NCI-H526 treated with DMSO at 0.1 percent for 48 hours (cell line): ENCODE measurements around the gene AK8.
"Not testable (repeated sequence)": the region's sequence is repeated elsewhere in the genome, so short reads cannot be mapped to it uniquely, and the experiment has no call there.

Source experiments
- DNase-seq: peaks from one replicate; lab custom pipeline; 2025; lab: John Stamatoyannopoulos, UW

The AK8 gene

GRCh38 chr9:132797861-132798659 is 80.0 kb downstream of the AK8 start:
- no peak for DNase-seq

- DNase-seq, result no peak
Measured at GRCh38 chr9:132795511-132796303, 82.4 kb downstream of the AK8 start.

GRCh38 chr9:132794730-132795380 is 83.2 kb downstream of the AK8 start:
- no peak for DNase-seq

- DNase-seq, result no peak
Measured at GRCh38 chr9:132793606-132794580, 84.2 kb downstream of the AK8 start.

- no peak for DNase-seq
Measured at GRCh38 chr9:132792547-132792946, 85.5 kb downstream of the AK8 start.

- no peak for DNase-seq
Measured at GRCh38 chr9:132791699-132792240, 86.3 kb downstream of the AK8 start.

GRCh38 chr9:132789719-132790118 is 88.4 kb downstream of the AK8 start:
- DNase-seq, result no peak

GRCh38 chr9:132788378-132788777 is 89.7 kb downstream of the AK8 start:
- DNase-seq, result no peak

- DNase-seq, result no peak
Measured at GRCh38 chr9:132787748-132788159, 90.3 kb downstream of the AK8 start.

GRCh38 chr9:132784286-132784830 is 93.7 kb downstream of the AK8 start:
- DNase-seq, result no peak

- no peak for DNase-seq
Measured at GRCh38 chr9:132783006-132783405, 95.1 kb downstream of the AK8 start.

- DNase-seq, result no peak
Measured at GRCh38 chr9:132782037-132782436, 96.0 kb downstream of the AK8 start.

GRCh38 chr9:132780230-132781007 is 97.7 kb downstream of the AK8 start:
- no peak for DNase-seq

- no peak for DNase-seq
Measured at GRCh38 chr9:132776891-132777290, 101.2 kb downstream of the AK8 start.

GRCh38 chr9:132776268-132776667 is 101.8 kb downstream of the AK8 start:
- no peak for DNase-seq

GRCh38 chr9:132775720-132776119 is 102.4 kb downstream of the AK8 start:
- no peak for DNase-seq

GRCh38 chr9:132774886-132775285 is 103.2 kb downstream of the AK8 start:
- DNase-seq, result no peak

- DNase-seq, result no peak
Measured at GRCh38 chr9:132773764-132774339, 104.2 kb downstream of the AK8 start.

GRCh38 chr9:132773093-132773492 is 105.0 kb downstream of the AK8 start:
- DNase-seq, result no peak

GRCh38 chr9:132771752-132772151 is 106.3 kb downstream of the AK8 start:
- DNase-seq, result not testable (repeated sequence)
